GM19099 (cell line): Measurements from ENCODE around the gene OPRM1.

ENCODE experiments used
- POLR2A ChIP-seq: IDR thresholded peaks from 3 replicates; pipeline ENCODE4 v1.6.1; 2011; ENCODE audit warnings: low read depth; ENCODE audit not compliant: insufficient read length; ENCODE audit errors: extremely low read depth

The OPRM1 gene

DNA sequence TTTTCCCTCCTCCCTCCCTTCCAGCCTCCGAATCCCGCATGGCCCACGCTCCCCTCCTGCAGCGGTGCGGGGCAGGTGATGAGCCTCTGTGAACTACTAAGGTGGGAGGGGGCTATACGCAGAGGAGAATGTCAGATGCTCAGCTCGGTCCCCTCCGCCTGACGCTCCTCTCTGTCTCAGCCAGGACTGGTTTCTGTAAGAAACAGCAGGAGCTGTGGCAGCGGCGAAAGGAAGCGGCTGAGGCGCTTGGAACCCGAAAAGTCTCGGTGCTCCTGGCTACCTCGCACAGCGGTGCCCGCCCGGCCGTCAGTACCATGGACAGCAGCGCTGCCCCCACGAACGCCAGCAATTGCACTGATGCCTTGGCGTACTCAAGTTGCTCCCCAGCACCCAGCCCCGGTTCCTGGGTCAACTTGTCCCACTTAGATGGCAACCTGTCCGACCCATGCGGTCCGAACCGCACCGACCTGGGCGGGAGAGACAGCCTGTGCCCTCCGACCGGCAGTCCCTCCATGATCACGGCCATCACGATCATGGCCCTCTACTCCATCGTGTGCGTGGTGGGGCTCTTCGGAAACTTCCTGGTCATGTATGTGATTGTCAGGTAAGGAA, at the start of gene OPRM1:
Gene OPRM1 (plus strand): TSS at position 10 of the 612 bp plus-strand sequence. CDS start 305 bp downstream, at position 315.
- no peak for TF ChIP-seq POLR2A

DNA sequence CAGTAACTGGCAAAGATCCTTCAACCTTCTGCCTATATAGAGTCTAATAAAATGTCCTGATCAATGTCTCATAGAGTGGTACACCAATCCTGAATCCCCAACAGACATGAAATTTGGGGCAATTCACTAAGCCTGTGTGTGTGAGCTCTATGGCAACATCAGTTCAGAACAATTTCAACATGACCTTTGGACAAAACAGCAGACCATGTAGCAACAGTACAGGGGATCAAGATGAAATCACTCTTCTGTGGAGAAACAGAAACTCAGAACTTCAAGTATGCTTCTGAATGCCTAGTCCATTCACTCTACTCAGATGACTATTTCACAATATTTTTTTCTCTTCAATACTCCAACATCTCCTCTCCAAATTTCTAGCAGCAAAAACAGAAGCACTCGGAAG, 49.1 kb upstream of the OPRM1 start:
- TF ChIP-seq POLR2A, result no peak

DNA sequence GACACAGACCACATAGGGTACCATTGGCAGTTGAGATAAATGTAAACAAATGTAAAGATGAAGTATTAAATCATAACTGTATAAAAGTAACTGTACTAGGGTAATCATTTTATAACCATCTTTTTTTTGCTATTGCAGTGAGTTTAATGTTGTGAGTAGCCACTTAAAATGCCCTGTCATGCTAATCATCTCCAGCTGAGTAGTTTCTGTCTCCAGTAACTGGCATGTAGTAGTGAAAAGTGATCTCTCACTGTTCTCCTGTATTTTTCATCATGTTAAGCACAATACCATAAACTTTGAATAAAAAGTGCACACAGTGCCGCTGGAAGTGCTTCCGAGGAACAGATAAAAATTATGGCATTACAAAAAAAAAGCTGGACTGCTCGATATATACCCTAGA, 45.0 kb upstream of the OPRM1 start:
- TF ChIP-seq POLR2A, result no peak

DNA sequence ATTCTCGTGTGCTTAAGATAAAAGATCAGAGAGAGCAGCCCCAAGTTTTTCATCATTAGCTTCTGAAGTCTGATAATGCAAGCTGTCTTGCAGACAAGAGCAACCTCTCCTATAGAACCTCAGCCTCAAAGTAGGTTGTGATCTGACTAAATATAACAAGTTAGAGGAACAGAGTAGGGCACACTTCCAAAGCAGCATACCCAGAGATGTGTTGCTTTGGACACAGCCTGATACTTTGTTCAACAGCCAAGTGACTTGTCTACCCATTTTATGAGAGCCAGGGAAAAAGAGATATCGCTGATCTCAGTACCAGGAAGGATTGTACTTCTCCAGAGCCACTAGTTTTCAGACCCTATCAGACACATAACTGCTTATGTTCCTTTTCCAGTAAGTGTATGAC, 44.2 kb upstream of the OPRM1 start:
- no peak for TF ChIP-seq POLR2A

DNA sequence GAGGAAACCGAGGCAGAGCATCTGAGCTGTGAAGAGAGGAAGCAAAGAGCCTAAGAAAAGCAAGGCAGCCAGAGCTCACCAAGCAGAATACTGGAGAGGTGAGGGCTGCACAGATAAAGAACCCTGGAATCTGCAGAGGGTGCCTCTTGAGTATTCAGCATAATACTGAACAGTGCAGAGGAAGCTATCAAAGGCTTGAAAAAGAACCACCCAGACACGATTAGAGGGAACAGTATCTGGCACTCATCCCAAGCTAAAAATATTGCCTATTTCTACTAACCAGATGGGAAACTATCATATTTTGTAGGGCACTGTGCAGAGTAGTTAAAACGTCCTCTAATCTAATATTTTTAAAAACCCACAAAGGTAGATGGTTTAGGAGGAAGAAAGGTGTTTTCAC, 41.8 kb upstream of the OPRM1 start:
- no peak for TF ChIP-seq POLR2A

DNA sequence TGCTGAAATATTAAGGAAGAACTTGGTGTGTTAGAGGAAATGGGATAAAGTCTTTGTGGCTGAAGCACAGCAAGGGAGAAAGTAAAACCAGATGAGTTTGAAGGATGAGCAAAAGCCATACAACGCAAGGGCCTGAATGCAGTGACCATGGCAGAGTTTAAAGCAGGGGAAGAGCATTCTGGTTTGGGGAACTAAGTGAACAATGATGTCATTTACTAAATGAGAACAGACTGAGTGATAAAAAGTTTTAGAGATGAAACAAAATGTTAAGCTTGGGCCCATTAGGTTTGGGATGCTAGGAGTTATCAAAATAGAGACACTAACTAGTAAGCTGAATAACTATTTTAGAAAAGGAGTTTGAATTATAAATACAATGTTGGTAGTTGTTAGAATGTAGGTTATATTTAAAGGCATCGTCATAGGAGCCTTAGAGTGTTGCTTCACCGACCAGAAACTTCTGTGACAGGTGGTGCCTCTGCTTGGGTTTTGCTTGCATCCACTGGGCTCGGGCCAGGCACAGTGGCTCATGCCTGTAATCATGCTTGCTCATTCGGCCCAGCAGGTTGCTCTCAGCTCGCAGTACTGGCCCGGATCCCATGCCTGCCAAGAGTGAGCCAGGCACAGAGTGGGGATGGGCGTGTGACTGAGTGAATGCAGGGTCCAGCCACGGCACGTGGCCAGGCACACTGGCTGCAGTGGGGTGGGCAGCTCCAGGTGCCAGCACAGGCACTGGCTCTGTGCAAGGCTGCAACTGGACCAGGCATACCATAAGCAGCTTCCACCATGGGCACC, 37.4 kb upstream of the OPRM1 start:
- no peak for TF ChIP-seq POLR2A

DNA sequence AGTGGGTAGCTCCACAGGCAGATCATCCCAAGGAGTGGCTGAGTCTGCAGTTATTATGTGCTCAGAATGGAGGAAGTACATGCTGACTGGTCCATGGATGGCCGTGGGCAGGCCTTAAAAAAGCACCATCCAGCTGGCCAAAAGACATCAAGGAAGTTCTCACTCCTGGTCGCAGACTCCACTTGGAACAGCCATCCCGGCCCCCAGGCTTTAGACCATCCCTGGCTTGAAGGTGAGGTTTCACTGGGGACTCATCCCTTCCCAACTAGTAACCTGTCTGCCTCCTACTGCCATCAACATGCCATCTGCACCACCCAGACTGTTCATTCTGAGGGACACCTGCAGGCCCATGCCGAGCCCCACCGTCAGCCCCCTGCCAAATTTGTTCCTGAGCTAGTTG, 36.1 kb upstream of the OPRM1 start:
- no peak for TF ChIP-seq POLR2A

DNA sequence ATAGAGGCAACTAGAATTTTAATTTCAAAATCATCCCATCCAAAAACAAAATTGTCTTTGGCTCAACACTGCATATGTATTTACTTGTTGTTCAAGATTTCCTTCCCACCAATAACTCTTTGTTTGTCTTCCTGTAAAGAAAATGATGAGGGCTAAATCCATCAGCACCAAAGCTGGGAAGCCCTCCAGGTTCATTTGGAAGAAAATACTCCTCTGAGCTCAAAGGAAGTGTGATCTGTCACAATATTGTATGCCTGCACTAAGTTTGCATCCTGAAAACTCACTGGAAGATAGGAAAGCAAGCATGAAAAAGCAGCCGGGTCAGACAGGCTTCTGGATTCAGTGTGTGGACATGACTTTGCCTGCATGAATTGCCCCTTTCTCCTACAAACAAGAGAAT, 28.7 kb upstream of the OPRM1 start:
- no peak for TF ChIP-seq POLR2A

DNA sequence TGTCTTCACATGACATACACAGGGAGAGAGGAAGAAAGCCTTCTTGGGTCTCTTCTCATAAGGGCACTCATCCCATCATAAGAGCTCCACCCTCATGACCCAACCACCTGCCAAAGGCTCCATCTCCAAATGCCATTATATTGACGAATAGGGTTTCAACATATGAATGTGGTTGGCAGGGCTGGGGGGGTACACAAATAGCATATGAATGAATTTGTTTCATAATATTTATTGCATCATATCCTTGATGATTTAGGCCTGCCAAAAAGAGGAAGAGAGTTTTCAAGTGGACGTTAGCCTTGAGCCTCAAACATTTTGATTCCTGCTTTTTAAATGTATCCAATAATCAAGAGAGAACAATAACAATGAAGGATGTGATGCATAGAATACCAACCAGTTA, 26.2 kb upstream of the OPRM1 start:
- no peak for TF ChIP-seq POLR2A

DNA sequence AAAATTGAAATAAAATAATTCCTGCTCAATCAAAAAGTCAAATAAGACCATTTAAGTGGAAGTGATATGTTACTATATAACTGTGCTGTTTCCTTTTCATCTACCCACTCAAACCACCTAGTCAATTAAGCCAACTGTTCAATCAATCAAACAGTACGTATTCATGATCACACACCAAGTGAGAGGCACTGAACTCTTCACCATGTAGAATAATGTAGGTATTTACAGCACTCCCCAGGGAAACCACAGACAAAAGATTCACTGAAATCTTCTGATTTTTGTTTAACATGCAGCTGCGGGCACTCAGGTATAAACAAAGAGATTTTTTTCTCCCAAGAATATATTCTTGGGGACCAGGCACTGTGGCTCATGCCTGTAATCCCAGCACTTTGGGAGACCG, 21.3 kb upstream of the OPRM1 start:
- no peak for TF ChIP-seq POLR2A

DNA sequence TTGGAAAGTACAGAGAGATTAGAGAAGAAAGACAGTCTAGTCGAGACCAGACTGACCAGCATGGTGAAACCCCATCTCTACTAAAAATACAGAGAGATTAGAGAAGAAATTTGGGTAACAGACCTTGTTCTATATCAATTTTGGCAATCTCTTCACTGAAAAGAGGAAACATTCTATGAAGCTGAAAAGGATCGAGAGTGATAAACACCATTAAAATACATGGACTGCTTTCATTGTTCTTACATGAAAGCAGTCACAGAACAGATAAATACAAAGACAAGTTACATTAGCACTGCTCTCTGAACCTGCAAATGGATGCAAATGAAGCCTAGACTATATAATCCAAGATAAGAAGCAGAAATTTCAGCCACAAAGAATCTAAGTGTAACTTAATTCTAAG, 8.4 kb upstream of the OPRM1 start:
- no peak for TF ChIP-seq POLR2A

DNA sequence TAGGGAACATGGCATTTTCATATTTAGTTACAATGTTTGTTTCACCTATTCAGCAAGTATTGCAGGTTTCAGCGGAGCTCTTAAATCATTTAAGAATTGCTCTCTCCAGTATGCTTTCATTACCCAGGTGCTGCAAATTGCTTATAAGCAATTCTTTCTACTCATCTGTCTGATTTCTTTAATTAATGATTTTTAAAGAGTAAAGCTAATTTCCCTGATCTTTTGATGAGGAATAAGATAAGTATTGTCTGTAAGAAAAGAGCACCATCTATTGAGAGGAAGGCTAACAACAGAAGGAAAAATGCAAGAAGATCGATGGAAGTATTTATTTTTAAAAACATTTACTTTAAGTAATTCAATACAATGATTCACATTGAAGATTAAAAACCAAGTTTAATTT, 2.0 kb downstream of the OPRM1 start:
- TF ChIP-seq POLR2A, result no peak

DNA sequence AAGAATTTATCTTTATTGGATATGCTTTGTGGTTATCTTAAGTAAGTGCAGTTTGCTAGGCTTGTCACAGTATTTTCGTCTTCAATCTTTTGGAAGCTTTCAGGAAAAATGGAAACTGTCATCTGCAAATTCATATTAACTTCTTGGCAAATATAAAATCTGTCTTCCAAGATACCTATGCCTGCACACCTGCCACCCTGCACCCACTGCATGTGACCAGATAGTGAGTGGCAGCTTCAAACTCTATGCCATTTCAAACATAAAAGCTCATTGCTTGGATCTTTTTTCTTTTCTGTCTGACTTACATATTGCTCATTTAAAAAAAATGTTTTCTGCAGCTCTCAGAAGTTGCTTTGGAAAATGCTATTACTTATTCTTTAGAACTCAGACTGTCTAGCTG, 14.1 kb downstream of the OPRM1 start:
- TF ChIP-seq POLR2A, result no peak

DNA sequence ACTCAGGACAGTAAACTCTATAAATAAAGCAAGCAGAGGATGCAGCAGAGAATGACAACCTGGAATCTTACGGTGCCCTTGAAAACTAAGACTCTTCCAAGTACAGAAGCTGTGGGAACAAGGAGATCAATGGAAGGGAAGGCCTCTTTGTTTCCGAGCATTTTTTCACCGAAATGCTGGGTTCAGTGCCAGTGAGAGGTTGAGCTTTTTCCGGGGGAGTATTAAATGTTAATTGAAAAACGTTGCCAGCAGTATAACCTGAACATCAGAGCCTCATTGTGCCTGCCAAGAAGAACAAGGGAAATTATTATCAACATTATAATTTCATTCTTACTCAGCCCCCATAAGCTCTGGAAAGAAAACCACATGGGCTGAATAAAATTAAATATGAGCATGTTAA, 17.5 kb downstream of the OPRM1 start:
- TF ChIP-seq POLR2A, result no peak

DNA sequence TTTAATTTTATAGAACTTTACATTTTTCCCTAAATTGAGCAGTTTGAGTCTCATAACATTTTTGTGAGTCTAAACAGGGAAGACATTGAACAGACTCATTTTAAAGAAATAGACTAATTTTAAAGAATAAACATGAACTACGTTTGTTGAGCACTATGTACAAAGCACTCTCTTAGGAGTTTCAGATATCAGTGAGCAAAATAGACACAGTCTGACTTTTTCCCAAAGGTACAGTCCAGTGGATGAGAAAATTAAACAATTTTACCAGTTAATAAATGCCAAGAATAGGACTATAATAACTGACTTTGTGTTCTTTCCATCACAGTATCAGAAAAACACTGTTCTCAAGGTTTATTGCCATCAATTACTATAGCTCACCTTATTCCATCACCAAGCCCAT, 18.1 kb downstream of the OPRM1 start:
- no peak for TF ChIP-seq POLR2A

DNA sequence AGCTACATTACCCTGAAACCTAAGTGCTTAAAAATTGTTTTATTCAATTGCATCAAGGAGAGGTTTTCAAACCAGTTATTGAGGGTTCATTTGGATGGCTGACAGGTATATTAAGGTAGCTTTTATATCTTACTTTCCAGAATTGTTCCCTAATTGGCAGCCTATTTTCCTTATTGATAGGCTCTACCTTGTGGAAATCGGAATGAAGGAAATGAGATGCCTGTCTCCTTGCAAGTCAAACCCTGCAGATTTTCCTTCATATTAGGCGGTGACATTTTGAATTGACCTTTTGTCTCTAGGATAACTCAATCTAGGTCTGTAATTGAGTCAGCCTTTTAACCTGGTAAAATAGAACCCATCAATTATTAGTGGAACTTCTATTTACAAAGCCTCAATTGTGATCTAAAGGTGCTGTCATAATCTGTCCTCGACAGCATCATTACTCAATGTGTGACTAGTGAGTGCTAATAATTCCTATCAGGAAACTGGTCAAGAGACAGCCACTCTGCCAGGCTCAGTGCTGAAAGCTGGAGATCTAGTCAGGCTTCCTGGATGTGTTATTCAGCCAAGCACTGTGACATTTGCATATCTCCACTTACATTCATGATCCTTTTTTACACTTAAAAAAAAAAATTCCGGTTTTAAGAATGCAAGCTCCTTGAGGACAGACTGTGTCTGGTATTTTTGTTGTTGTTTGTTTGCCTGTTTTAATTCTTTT, 20.1 kb downstream of the OPRM1 start:
- no peak for TF ChIP-seq POLR2A
